ENCODE measurements around the gene PDZRN4. TPM values are rescaled to one million over a fixed set of nuclear protein-coding genes. Genes with fewer than 3 reads are reported as not detected.

PDZRN4 gene
- total RNA-seq, 4 donors from 2014 or later = 0.42 to 4.4 (median 2.4) TPM

- Histone ChIP-seq H3K27ac (no peak overlapping the region), H3K27me3 (no peaks in the 10 kb centered on the region), H3K4me1 (no peaks in the 10 kb centered on the region), H3K9me3 (no peaks in the 10 kb centered on the region), H3K36me3 (no peaks in the 10 kb centered on the region), H3K4me3 (no peak overlapping the region)
- 74% methylated on average over 1 of the region's 1 CpG for WGBS
- no peak for DNase-seq (ENCODE audit: low spot score in 2 of 2)
- TF ChIP-seq POLR2A (IDR thresholded peaks at IDR 0.05) (no peak), CTCF (IDR thresholded peaks at IDR 0.05) (no peak), POLR2AphosphoS5 (IDR thresholded peaks at IDR 0.05) (no peak), EP300 (IDR thresholded peaks at IDR 0.05) (no peak)
These were observed 433.2 kb downstream of the PDZRN4 start for GRCh38 chr12:41621291-41621690.

All from suprapubic skin (tissue), 4 donors.